ENCODE data around the gene JAK3.

GRCh38 chr19:17778968-17779929 lies 68.5 kb downstream of the JAK3 start:
- TF ChIP-seq POLR2A (IDR thresholded peaks at IDR 0.05; ENCODE audit: low read depth, low read length) (no peak), CTCF (IDR thresholded peaks at IDR 0.05; ENCODE audit: extremely low read depth in 1 of 2, insufficient read depth in 1 of 2, low read depth in 1 of 2, low read length in 2 of 2) (no peak), EZH2 (IDR thresholded peaks at IDR 0.05; ENCODE audit: borderline replicate concordance, low read depth, low read length, severe bottlenecking) (no peak)

Measured in endothelial cell of umbilical vein (primary cell).